GM10847 (cell line): ENCODE data around the gene RNF25.

Experiments
- POLR2A ChIP-seq: IDR thresholded peaks from 2 replicates; pipeline ENCODE4 v1.6.1; 2011; ENCODE audit not compliant: insufficient read length; ENCODE audit errors: extremely low read depth

The RNF25 gene

GRCh38 chr2:218615868-218616315 lies 55.9 kb downstream of the RNF25 start:
- no peak for TF ChIP-seq POLR2A
